CD14-positive monocyte (primary cell): Measurements from ENCODE around the gene TAS2R46. TPM values are rescaled to one million over a fixed set of nuclear protein-coding genes. Genes with fewer than 3 reads are reported as not detected.
"Not testable (repeated sequence)": the region's sequence is repeated elsewhere in the genome, so short reads cannot be mapped to it uniquely, and the experiment has no call there.

Experiments
- DNase-seq, 3 donors: peaks; one replicate each; pipeline ENCODE4 v3.0.0-alpha.2; 2011 to 2022
- H2AFZ ChIP-seq: 2 replicates; pipeline ENCODE4 v1.6.0; 2012; ENCODE audit warnings: mild to moderate bottlenecking, low read depth, low read length, inconsistent platforms; ENCODE audit not compliant: insufficient read depth, poor library complexity, severe bottlenecking
- H3K27ac ChIP-seq, 2 donors: 1 replicate in 1 of 2; 2 replicates in 1 of 2; pipeline ENCODE4 v1.5.1; 2012 to 2013; ENCODE audit warnings: low read length in 2 of 2, control low read depth in 1 of 2, inconsistent platforms in 1 of 2, low read depth in 1 of 2, mild to moderate bottlenecking in 1 of 2
- H3K27me3 ChIP-seq, 2 donors: one replicate each; pipeline versions ENCODE4 v1.6.0 to v1.6.1; 2011 to 2013; ENCODE audit warnings: low read length in 2 of 2; ENCODE audit not compliant: control insufficient read depth in 2 of 2, insufficient read depth in 2 of 2
- H3K36me3 ChIP-seq, 2 donors: replicated peaks in 1 of 2; 1 replicate in 1 of 2; 2 replicates in 1 of 2; pipeline versions ENCODE4 v1.5.1 to v1.6.1; 2012 to 2013; ENCODE audit warnings: low read length in 2 of 2, control low read depth in 1 of 2, inconsistent platforms in 1 of 2, mild to moderate bottlenecking in 1 of 2; ENCODE audit not compliant: insufficient read depth in 2 of 2, control insufficient read depth in 1 of 2
- H3K4me1 ChIP-seq, 2 donors: 1 replicate in 1 of 2; 2 replicates in 1 of 2; pipeline versions ENCODE4 v1.5.1 to v1.6.1; 2012 to 2013; ENCODE audit warnings: low read length in 2 of 2, control low read depth in 1 of 2, inconsistent platforms in 1 of 2, mild to moderate bottlenecking in 1 of 2, moderate library complexity in 1 of 2; ENCODE audit not compliant: insufficient read depth in 2 of 2, control insufficient read depth in 1 of 2
- H3K4me2 ChIP-seq: replicated peaks from 2 replicates; pipeline ENCODE3; 2012; ENCODE audit warnings: low read length, moderate library complexity, mild to moderate bottlenecking; ENCODE audit not compliant: poor library complexity, severe bottlenecking; ENCODE audit errors: extremely low read depth
- H3K4me3 ChIP-seq, 3 experiments: fragments of 200-600 bp in 1 of 3; sonication (generic) in 1 of 3; replicated peaks in 1 of 3; 1 replicate in 2 of 3; 2 replicates in 1 of 3; pipeline ENCODE4 v1.5.1; 2011 to 2013; ENCODE audit warnings: low read length in 3 of 3, mild to moderate bottlenecking in 3 of 3, control low read depth in 2 of 3, low read depth in 2 of 3, inconsistent platforms in 1 of 3, moderate library complexity in 1 of 3
- H3K79me2 ChIP-seq: 2 replicates; pipeline ENCODE4 v1.6.0; 2012; ENCODE audit warnings: mild to moderate bottlenecking, control low read depth, inconsistent platforms, low read length, moderate library complexity; ENCODE audit not compliant: insufficient read depth
- H3K9ac ChIP-seq: 2 replicates; pipeline ENCODE4 v1.6.0; 2017; ENCODE audit warnings: low read length, mild to moderate bottlenecking; ENCODE audit not compliant: insufficient read depth, poor library complexity, severe bottlenecking
- H3K9me3 ChIP-seq, 2 donors: replicated peaks in 1 of 2; 1 replicate in 1 of 2; 2 replicates in 1 of 2; pipeline versions ENCODE4 v1.5.1 to v1.6.1; 2012 to 2013; ENCODE audit warnings: low read length in 2 of 2, control low read depth in 1 of 2; ENCODE audit not compliant: control insufficient read depth in 1 of 2, insufficient read depth in 1 of 2
- H4K20me1 ChIP-seq: 2 replicates; pipeline ENCODE4 v1.6.0; 2012; ENCODE audit warnings: mild to moderate bottlenecking, low read length, control low read depth, moderate library complexity; ENCODE audit not compliant: insufficient read depth
- H3K27ac Mint-ChIP-seq, 7 donors: one replicate each; pipeline ENCODE4 v1.8.0; 2020; ENCODE audit warnings: mild to moderate bottlenecking in 7 of 7, mixed read lengths in 7 of 7, moderate library complexity in 6 of 7, inconsistent platforms in 2 of 7
- H3K27me3 Mint-ChIP-seq, 3 donors: one replicate each; pipeline ENCODE4 v1.8.0; 2021 to 2022; ENCODE audit warnings: low read depth in 3 of 3, mild to moderate bottlenecking in 3 of 3, mixed read lengths in 3 of 3, moderate library complexity in 3 of 3, inconsistent platforms in 1 of 3
- H3K36me3 Mint-ChIP-seq, 2 donors: one replicate each; pipeline ENCODE4 v1.8.0; 2020; ENCODE audit warnings: mixed read lengths in 2 of 2, inconsistent platforms in 1 of 2, mild to moderate bottlenecking in 1 of 2
- H3K4me1 Mint-ChIP-seq: one replicate; pipeline ENCODE4 v1.8.0; 2020; ENCODE audit warnings: mild to moderate bottlenecking, mixed read lengths
- H3K4me3 Mint-ChIP-seq, 2 donors: one replicate each; pipeline ENCODE4 v1.8.0; 2020; ENCODE audit warnings: mild to moderate bottlenecking in 2 of 2, mixed read lengths in 2 of 2, moderate library complexity in 1 of 2
- H3K9me3 Mint-ChIP-seq, 7 donors: one replicate each; pipeline ENCODE4 v1.8.0; 2020 to 2022; ENCODE audit warnings: mixed read lengths in 7 of 7, mild to moderate bottlenecking in 6 of 7, moderate library complexity in 6 of 7, inconsistent platforms in 2 of 7
- CTCF ChIP-seq: fragments of 200-600 bp; IDR thresholded peaks from one replicate; pipeline ENCODE4 v1.8.0; 2022; ENCODE audit warnings: antibody characterized with exemption, mild to moderate bottlenecking
- WGBS: methylation state at CpG from one replicate; pipeline ENCODE4 v1.1.5; 2013; ENCODE audit warnings: missing lambda C conversion rate; ENCODE audit not compliant: insufficient coverage; 5-methylcytosine and 5-hydroxymethylcytosine counted together
- intact Hi-C, 2 donors: fragments of 100-400 bp; cut with micrococcal nuclease; formaldehyde crosslinking; loops; one replicate each; pipeline versions ENCODE4 v1.15.0 to v1.15.1; 2023
- polyA plus RNA-seq, 3 donors: library from polyadenylated mRNA; depleted of rRNA in 1 of 3; unstranded in 2 of 3; stranded (reverse) in 1 of 3; fragments of 300-500 nt in 2 of 3; fragments of >200 nt in 1 of 3; fragmentation: Illumina TruSeq in 2 of 3; gene quantifications; 1 replicate in 2 of 3; 2 replicates in 1 of 3; pipeline ENCODE4 v1.2.3, GENCODE V29; 2012 to 2021

Gene TAS2R46
- polyA plus RNA-seq, 3 donors = 0.36 TPM; not detected in 2

- Mint-ChIP-seq H3K9me3 (peaks cover 8 to 28% (median 15%) of the 10 kb centered on the region in 7 donors), H3K36me3 (peaks cover 3 to 12% of the 10 kb centered on the region in 2 donors), H3K4me3 (no peak overlapping the region), H3K27me3 (no peaks in the 10 kb centered on the region), H3K4me1 (no peaks in the 10 kb centered on the region), H3K27ac (no peak overlapping the region)
- no peaks in the 10 kb centered on the region for H3K36me3 ChIP-seq
- no peak for TF ChIP-seq CTCF
- intact Hi-C loops = no loop called here
- no peaks in the 10 kb centered on the region for H4K20me1 ChIP-seq
- DNase-seq = no peak
- H3K79me2 ChIP-seq = no peaks in the 10 kb centered on the region
- H2AFZ ChIP-seq = no peak overlapping the region
- H3K4me2 ChIP-seq = no peak overlapping the region
- no peaks in the 10 kb centered on the region for H3K27me3 ChIP-seq
- H3K9ac ChIP-seq = no peak overlapping the region
- H3K4me1 ChIP-seq = no peaks in the 10 kb centered on the region
- no peak overlapping the region for H3K27ac ChIP-seq
- H3K4me3 ChIP-seq = no peak overlapping the region
- no CpG with 5 or more reads among the region's 2 CpGs for WGBS
- H3K9me3 ChIP-seq = peaks cover 9 to 13% of the 10 kb centered on the region in 2 donors
Observed at GRCh38 chr12:11055306-11055705, 6.8 kb downstream of the TAS2R46 start.

DNA sequence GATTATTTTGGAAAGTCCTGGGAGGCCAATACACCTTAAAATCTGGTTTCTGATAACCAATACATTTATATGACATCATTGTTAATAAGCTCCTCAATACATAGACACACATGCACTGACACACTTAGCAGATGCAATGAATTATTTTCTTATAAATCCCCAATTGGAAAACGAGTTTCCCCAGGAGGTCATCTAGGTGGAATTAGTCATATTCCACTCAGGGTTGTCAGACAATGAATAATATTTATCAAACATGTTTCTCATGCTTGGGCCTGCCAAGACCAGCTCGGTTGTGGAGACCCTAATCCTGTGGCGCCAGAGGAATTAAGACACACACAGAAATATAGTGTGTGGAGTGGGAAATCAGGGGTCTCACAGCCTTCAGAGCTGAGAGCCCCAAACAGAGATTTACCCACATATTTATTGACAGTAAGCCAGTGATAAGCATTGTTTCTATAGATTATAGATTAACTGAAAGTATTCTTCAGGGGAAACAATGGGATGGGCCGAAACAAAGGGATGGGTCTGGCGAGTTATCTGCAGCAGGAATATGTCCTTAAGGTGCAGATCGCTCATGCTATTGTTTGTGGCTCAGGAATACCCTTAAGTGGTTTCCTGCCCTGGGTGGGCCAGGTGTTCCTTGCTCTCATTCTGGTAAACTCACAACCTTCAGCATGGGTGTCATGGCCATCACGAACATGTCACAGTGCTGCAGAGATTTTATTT, 12.1 kb downstream of the TAS2R46 start:
- H3K4me3 ChIP-seq, H3K9ac ChIP-seq, H3K27ac Mint-ChIP-seq, intact Hi-C loops, H3K4me2 ChIP-seq, H3K79me2 ChIP-seq, H4K20me1 ChIP-seq, H3K27ac ChIP-seq, H3K4me1 ChIP-seq, H2AFZ ChIP-seq, DNase-seq, H3K27me3 ChIP-seq, H3K4me1 Mint-ChIP-seq, H3K4me3 Mint-ChIP-seq, H3K27me3 Mint-ChIP-seq: not testable (repeated sequence)
- H3K36me3 ChIP-seq = peaks cover 0 to 12% of the 10 kb centered on the region in 2 donors
- H3K36me3 Mint-ChIP-seq = peaks cover 18 to 20% of the 10 kb centered on the region in 2 donors
- WGBS = 100% methylated on average over 3 of the region's 7 CpGs
- H3K9me3 ChIP-seq = peaks cover 15 to 19% of the 10 kb centered on the region in 2 donors
- peaks cover 11 to 26% (median 18%) of the 10 kb centered on the region in 7 donors for H3K9me3 Mint-ChIP-seq

DNA sequence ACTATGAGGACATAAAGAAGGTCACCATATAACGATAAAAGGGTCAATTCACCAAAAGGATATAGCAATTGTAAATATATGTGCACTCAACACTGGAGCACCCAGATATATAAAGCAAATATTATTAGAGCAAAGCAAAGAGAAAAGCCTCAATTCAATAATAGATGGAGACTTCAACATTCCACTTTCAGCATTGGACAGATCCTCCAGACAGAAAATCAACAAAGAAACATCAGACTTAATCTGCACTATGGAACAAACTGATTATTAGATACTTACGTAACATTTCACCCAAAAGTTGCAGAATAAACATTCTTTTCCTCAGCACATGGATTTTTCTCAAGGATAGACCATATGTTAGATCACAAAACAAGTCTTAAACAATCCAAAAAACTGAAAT, 20.7 kb downstream of the TAS2R46 start:
- H3K4me1 Mint-ChIP-seq, H3K27ac ChIP-seq, H3K79me2 ChIP-seq, DNase-seq, H2AFZ ChIP-seq, H3K4me1 ChIP-seq, H3K4me3 Mint-ChIP-seq, H4K20me1 ChIP-seq, intact Hi-C loops, H3K4me2 ChIP-seq, H3K27me3 Mint-ChIP-seq, H3K9ac ChIP-seq, H3K27ac Mint-ChIP-seq, H3K27me3 ChIP-seq, H3K4me3 ChIP-seq, H3K9me3 ChIP-seq: not testable (repeated sequence)
- no CpG with 5 or more reads among the region's 2 CpGs for WGBS
- Mint-ChIP-seq H3K36me3 (peaks cover 30 to 50% of the 10 kb centered on the region in 2 donors), H3K9me3 (peaks cover 4 to 12% (median 8%) of the 10 kb centered on the region in 7 donors)
- H3K36me3 ChIP-seq = peaks cover 5 to 15% of the 10 kb centered on the region in 2 donors
